WI38 (cell line): ENCODE data around the gene POM121L2.
"Not testable (repeated sequence)": the region's sequence is repeated elsewhere in the genome, so short reads cannot be mapped to it uniquely, and the experiment has no call there.

Experiments used
- H3K4me3 ChIP-seq: 2 replicates; pipeline ENCODE4 v1.5.1; 2011; ENCODE audit warnings: low read depth, mild to moderate bottlenecking, control low read depth, low read length
- TF ChIP-seq, protein P1 (sequence below): IDR thresholded peaks from 2 replicates; pipeline ENCODE4 v1.5.1; 2012; ENCODE audit warnings: low read depth, mild to moderate bottlenecking, control low read depth, low read length

Gene POM121L2

GRCh38 chr6:27273783-27274182, 38.3 kb downstream of the POM121L2 start:
- TF ChIP-seq, protein P1, sequence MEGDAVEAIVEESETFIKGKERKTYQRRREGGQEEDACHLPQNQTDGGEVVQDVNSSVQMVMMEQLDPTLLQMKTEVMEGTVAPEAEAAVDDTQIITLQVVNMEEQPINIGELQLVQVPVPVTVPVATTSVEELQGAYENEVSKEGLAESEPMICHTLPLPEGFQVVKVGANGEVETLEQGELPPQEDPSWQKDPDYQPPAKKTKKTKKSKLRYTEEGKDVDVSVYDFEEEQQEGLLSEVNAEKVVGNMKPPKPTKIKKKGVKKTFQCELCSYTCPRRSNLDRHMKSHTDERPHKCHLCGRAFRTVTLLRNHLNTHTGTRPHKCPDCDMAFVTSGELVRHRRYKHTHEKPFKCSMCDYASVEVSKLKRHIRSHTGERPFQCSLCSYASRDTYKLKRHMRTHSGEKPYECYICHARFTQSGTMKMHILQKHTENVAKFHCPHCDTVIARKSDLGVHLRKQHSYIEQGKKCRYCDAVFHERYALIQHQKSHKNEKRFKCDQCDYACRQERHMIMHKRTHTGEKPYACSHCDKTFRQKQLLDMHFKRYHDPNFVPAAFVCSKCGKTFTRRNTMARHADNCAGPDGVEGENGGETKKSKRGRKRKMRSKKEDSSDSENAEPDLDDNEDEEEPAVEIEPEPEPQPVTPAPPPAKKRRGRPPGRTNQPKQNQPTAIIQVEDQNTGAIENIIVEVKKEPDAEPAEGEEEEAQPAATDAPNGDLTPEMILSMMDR: no peak
- no peak overlapping the region for H3K4me3 ChIP-seq

DNA sequence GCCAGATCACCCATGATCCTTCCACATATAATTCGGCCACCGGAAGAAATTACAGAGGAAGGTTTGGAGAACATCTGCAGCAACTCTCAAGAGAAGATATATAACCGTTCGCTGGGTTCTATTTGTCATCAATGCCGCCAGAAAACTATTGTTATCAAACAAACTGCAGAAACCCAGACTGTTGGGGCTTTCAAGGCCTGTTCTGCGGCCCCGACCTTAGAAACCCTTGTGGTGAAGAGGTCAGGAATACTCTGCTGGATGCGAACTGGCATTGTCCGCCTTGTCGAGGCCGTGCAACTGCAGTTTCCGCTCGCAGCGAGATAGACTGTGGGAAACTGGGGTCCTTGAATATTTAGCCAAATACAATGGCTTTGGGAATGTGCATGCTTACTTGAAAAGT, 43.3 kb downstream of the POM121L2 start:
- TF ChIP-seq, protein P1: no peak
- no peak overlapping the region for H3K4me3 ChIP-seq

DNA sequence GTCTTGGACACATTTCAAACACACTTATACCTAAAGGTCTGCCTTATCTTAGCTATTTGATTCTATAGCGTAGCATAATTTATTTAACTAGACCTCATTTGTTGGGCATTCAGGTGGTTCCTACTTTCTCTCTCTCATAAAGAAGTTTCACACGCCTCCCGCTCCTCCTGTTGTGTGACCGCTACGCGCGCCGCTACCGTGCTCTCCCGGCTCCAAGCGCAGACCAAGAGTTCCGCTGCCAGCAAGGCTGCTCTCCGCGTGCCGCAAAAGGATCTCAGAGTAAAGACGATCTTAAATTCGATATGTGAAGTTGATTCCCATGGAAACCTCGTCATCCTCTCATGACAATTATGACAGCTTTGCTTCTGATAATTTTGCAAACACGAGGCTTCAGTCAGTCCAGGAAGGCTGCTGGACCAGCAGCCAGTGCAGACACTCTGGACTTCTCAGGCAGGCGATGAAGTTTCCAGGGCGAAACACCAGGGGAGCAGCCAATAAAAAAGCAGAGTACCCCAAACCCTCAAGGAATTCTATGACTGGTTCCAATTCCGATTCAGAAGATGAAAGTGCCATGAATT, 44.1 kb downstream of the POM121L2 start:
- no peak overlapping the region for H3K4me3 ChIP-seq
- TF ChIP-seq, protein P1: no peak

GRCh38 chr6:27267003-27267402, 45.1 kb downstream of the POM121L2 start:
- not testable (repeated sequence) for H3K4me3 ChIP-seq

- H3K4me3 ChIP-seq: no peak overlapping the region
- TF ChIP-seq, protein P1: no peak
Measured at GRCh38 chr6:27263886-27264285, 48.2 kb downstream of the POM121L2 start.

DNA sequence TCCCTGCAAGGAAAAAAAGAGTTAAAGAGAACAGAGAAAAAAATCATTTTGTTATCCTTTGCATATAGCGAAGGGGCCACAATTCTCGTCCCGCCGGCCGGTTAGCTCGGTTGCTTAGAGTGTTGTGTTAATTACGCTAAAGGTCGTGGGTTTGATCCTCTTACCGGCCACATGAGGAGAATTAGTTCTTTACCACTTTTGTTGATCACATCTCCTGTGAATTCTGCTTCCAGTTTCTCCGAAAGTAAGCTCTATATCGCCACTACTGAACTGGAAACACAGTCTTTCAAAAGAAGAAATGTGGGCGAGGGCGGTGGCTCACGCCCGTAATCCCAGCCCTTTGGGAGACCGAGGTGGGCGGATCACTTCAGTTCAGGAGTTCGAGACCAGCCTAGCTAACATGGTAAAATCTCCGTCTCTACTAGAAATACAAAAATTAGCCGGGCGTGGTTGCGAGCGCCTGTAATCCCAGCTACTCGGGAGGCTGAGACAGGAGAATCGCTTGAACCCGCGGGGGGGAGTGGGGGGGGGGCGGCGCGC, 51.2 kb downstream of the POM121L2 start:
- H3K4me3 ChIP-seq: peak overlapping the region; percentile 38
- TF ChIP-seq, protein P1: no peak

- TF ChIP-seq, protein P1: no peak
- H3K4me3 ChIP-seq: peak overlapping the region; percentile 38
Measured at GRCh38 chr6:27260369-27260768, 51.7 kb downstream of the POM121L2 start.
